Right kidney (tissue), 1 donor: ENCODE measurements around the gene ATAD1.
"Not testable (repeated sequence)": the region's sequence is repeated elsewhere in the genome, so short reads cannot be mapped to it uniquely, and the experiment has no call there.

Source experiments
- DNase-seq: peaks from one replicate; pipeline ENCODE4 v3.0.0-alpha.2; 2016

The ATAD1 gene

GRCh38 chr10:87847550-87847949 is 29.5 kb upstream of the ATAD1 start:
- DNase-seq, result no peak

GRCh38 chr10:87846711-87847110 is 28.7 kb upstream of the ATAD1 start:
- DNase-seq, result not testable (repeated sequence)

DNA sequence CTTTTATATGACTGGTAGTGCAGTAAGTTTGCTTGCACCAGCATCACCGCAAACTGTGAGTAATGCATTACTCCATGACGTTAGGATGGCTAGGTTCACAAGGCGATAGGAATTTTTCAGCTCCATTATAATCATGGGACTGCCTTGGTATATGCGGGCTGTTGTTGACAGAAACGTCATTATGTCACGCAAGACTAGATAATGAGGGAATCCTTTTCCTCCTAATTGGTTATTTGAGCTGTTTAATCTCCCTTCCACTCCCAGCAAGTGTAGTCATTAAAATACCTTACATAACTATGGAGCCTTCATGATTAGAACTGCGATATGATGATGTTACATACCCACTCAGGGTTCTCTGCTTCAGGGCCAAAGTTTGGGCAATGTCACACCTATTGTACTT is 28.0 kb upstream of the ATAD1 start:
- no peak for DNase-seq

- no peak for DNase-seq
Measured at GRCh38 chr10:87845624-87845998, 27.6 kb upstream of the ATAD1 start.

DNA sequence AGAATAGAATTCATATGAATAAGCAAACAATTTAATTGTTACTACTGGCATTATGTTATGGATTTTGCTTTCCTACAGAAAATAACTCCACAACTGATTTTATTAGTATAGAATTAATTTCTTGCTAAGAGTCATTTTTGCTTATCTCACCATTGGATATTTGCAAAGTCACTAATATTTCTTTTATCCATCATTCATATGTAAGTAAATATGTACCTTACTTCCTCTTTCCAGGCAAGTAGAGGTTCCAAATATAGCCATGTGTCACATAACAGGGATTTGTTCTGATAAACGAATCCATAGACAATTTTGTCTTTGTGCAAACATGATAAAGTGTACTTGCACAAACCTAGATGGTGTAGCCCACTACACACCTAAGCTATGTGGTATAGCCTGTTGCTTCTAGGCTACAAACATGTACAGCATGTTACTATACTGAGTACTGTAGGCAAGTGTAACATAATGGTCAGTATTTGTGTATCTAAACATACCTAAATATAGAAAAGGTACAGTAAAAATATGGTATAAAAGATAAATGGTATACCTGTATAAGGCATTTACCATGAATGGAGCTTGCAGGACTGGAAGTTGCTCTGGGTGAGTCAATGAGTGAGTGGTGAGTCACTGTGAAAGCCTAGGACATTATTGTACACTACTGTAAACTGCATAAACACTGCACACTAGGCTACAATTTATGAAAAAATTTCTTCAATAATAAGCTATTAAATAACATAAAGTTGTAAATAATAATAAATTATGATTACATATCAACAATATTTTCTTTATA is 27.0 kb upstream of the ATAD1 start:
- DNase-seq, result no peak

DNA sequence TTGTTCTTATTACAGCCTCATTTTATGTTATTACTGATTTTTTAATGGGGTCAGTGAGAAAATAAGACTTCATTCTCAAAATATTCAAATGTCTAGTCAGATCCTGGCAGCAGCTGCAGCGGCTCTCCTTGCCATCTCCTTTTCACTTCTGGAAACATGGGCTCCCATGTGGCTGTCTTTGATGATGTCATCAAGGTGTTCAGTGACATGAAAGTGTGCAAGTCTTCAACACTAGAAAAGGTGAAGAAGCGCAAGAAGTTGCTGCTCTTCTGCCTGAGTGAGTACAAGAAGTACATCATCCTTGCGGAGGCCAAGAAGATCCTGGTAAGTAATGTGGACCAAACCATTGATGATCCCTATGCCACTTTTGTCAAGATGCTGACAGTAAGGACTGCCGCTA is 25.7 kb upstream of the ATAD1 start:
- DNase-seq, result no peak

DNA sequence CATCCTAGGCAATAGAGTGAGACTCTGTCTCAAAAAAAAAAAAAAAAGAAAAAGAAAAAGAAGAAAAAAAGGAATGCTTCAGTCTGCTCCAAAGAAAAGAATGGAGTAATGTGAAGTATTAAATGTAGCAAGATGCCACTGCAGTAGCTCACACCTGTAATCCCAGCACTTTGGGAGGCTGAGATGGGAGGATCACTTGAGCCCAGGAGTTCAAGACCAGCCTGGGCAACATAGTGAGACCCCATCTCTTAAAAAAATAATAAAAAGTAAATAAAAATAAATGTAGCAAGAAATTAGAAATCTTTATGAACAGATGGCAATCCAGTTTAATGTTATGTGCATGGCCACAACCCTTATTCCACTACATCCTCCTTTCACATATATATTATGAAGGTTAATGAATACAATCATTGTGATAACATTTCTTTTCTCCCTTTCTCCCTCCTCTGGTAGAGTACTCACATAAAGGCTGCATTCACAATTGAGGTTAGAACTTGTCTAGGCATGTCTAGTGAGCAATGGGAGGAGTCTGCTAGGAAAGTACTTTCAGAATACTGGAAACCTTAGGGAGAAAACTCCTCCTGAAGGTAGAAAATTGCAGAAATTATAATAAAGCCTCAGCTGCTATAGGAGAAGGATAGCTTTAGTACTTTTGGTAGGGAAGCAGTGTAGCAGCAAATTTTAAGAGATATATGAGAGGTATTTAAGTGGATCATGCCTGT is 24.9 kb upstream of the ATAD1 start:
- DNase-seq, result no peak

DNA sequence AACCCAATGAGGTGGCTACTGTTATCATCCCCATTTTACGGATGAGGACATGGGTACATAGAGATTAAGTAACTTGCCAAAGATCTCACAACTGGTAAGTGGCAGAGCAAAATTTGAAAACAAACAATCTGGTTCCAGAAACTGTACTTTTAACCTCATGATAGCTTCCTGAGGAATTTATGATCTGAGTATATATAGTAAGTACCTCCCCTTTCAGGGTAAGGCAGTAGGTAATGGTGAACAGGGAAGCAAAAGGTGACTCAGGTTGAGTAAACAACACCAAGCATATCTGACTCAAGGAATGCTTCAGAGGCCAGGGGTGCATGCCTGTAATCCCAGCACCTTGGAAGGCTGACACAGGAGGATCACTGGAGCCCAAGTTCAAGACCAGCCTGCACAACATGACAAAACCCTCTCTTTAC is 24.2 kb upstream of the ATAD1 start:
- DNase-seq, result no peak

- DNase-seq, result no peak
Measured at GRCh38 chr10:87841186-87841585, 23.2 kb upstream of the ATAD1 start.

GRCh38 chr10:87838650-87839049 is 20.6 kb upstream of the ATAD1 start:
- no peak for DNase-seq

- no peak for DNase-seq
Measured at GRCh38 chr10:87837445-87837844, 19.4 kb upstream of the ATAD1 start.

GRCh38 chr10:87836098-87836497 is 18.1 kb upstream of the ATAD1 start:
- no peak for DNase-seq

DNA sequence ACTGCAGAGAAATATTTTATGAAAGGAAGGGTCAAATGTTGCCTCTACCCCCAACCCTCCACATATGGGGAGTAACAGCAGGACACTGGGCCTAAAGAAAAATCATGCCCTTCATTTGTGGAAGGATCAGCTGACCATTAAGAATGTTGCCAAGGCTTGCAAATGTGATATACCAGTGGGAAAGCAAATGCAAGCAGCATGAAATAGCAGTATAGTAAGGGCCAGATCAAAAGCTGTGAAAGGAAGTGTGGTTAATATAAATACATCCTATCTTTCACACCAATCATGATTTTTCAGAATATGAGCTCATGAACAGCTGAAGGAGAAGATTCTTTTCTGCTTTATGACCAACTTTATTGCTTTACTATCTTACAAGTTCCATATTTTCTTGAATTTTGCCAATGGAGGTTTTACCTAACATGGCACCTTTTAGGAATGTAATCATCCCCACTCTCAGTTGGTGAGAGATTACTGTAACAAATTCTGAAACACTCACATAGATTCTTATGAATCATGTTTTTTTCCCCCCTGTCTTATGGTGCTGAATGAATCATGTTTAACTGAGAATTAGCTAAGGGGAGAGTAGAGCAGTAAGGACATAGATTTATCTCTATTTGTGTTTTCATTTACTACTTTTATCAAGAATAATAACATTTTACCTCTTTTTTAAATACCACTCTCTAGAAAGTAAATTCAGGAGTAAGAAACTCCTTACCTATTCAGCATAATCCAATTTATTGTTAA is 12.1 kb upstream of the ATAD1 start:
- DNase-seq, result no peak

DNA sequence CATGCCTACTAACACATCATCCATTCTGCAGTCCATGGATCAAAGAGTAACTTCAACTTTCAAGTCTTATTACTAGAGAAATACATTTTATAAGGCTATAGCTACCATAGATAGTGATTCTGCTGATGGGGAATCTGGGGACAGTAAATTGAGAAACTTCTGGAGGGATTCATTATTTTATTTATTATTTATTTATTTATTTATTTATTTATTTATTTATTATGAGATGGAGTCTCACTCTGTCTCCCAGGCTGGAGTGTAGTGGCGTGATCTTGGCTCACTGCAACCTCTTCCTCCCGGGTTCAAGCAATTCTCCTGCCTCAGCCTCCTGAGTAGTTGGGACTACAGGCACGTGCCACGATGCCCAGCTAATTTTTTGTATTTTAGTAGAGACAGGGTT is 11.0 kb upstream of the ATAD1 start:
- not testable (repeated sequence) for DNase-seq

- DNase-seq, result no peak
Measured at GRCh38 chr10:87827681-87828080, 9.7 kb upstream of the ATAD1 start.

DNA sequence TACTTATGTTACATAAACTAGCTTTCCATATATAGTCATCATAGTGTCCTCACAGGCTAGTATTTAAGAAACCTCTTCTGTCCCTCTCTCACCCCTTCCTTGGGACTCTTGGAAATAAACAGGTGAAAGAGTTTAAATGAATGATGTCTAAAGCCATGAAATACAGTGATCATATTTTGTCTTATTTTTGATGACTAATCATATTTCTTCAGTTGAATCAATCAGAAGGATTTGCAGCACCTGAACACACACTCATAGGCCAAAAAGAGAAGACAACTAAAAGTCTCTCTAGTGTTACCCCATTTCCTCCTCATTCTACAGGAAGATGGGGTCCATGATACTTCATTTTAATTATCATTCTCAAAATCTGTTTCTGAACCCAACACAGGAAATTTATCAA is 8.6 kb upstream of the ATAD1 start:
- no peak for DNase-seq

DNA sequence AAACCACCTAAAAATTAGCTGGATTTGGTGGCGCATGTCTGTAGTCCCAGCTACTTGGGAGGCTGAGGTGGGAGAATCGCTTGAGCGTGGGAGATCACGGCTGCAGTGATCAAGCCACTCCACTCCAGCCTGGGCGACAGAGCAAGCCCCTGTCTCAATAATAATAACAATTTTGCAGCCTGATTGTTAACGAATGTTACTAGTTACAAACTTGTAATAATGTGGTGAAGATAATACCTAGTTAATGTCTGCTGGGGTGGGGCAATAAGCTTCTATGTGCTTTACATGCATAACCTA is 1.2 kb upstream of the ATAD1 start:
- no peak for DNase-seq

DNA sequence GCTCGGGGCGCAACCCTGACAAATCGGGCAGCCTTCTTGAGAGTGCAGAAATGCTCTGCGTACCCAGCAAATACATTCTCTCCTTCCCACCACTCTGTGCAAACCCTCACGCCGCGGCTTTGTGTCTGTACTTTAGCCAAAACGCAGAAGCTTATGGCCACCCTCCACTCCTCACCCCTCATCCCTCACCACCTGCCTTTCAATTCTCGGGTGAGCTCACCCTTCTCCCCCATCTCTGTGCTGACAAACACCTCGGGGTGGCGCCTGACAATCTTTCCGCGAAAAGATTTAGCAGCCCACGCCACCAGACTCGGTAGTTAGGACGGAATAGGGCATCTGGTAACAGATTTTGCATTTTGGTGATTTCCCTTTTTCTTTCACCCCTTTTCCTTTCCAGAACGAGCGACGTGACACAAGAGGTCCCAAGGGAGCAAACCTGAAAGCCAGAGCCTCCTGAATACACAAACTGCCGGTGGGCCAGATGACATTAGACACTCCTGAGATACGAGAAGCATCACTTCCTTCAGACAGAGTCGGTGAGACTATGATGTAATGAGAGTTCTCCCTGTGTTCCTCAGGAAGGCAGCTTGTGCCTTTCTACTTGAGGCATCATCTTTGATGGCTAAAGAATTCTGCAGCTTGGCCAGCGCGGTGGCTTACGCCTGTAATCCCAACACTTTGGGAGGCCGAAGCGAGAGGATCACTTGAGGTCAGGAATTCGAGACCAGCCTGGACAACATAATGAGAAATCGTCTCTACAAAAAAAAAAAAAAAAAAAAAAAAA is 671 bp upstream of the ATAD1 start:
- DNase-seq, result no peak

- no peak for DNase-seq
Measured at GRCh38 chr10:87816898-87817608, 973 bp downstream of the ATAD1 start.

DNA sequence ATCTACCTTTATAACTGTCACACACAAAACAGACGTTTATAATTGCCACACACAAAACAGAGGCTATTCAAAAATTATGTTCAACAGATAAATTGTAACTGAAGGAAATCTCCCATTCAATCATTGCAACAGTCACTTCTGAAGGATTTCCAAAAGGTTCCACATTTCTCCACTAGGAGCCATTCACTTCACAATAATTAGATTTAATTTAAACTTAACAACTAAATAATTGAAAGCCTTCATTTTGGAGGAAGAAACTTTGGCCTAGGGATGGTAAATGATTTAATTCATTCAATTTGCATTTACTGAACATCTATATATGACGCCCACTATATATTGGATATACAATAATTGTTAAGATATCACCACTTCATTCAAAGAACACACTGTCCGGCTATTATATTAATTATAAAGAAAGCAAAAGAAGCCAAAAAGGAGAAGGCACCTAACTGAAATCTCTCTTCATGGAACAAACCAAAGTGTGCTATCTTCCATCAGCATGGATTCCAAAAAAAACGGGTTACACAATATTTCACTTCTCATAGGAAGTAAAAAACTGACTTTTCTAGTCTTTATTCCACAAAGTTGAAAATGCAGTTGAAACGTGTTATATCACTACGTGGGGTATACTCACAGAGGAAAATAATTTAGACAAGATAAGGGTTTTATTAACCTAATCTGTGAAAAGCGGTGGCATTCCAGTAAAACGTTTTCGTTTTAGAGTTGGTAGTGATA is 1.7 kb downstream of the ATAD1 start:
- no peak for DNase-seq

GRCh38 chr10:87804939-87805569 is 13.0 kb downstream of the ATAD1 start:
- no peak for DNase-seq
